CD4-positive, alpha-beta memory T cell (primary cell): ENCODE data around the gene MTCP1. TPM values are rescaled to one million over a fixed set of nuclear protein-coding genes. Genes with fewer than 3 reads are reported as not detected.

Experiments
- CTCF ChIA-PET: fragments of 350-600 bp; sonication (Branson Sonifier 250); formaldehyde crosslinking; loops from one replicate; lab custom pipeline; 2021; ENCODE audit warnings: inconsistent platforms; ENCODE audit not compliant: partially characterized antibody; lab: Charles Lee
- POLR2A ChIA-PET: fragments of 350-600 bp; sonication (Branson Sonifier 250); formaldehyde crosslinking; loops from one replicate; lab custom pipeline; 2021; ENCODE audit not compliant: partially characterized antibody; lab: Charles Lee
- DNase-seq, 5 donors: peaks; one replicate each; pipeline versions ENCODE4 v3.0.0 to v3.0.0-alpha.2; 2020 to 2022; ENCODE audit warnings: mixed read lengths in 1 of 5
- H3K27ac ChIP-seq: one replicate; pipeline ENCODE4 v1.7.0; 2013; ENCODE audit warnings: low read depth, low read length
- H3K27me3 ChIP-seq: 2 replicates; pipeline ENCODE4 v1.7.0; 2013; ENCODE audit warnings: mild to moderate bottlenecking, low read length, moderate library complexity; ENCODE audit not compliant: insufficient read depth
- H3K36me3 ChIP-seq: 2 replicates; pipeline ENCODE4 v1.7.0; 2013; ENCODE audit warnings: mild to moderate bottlenecking, low read length, moderate library complexity; ENCODE audit not compliant: insufficient read depth
- H3K4me1 ChIP-seq: 2 replicates; pipeline ENCODE4 v1.7.0; 2013; ENCODE audit warnings: mild to moderate bottlenecking, low read length, moderate library complexity; ENCODE audit not compliant: insufficient read depth
- H3K4me3 ChIP-seq, 2 donors: one replicate each; pipeline ENCODE4 v1.7.0; 2013; ENCODE audit warnings: low read length in 2 of 2, mild to moderate bottlenecking in 1 of 2
- H3K9me3 ChIP-seq, 2 donors: one replicate each; pipeline ENCODE4 v1.7.0; 2013; ENCODE audit warnings: low read length in 2 of 2, control low read depth in 1 of 2; ENCODE audit not compliant: control insufficient read depth in 1 of 2
- H3K27ac Mint-ChIP-seq, 7 donors: one replicate each; pipeline ENCODE4 v1.8.0; 2020 to 2021; ENCODE audit warnings: mixed read lengths in 7 of 7, mild to moderate bottlenecking in 6 of 7, inconsistent platforms in 3 of 7, moderate library complexity in 3 of 7
- H3K27me3 Mint-ChIP-seq, 2 donors: one replicate each; pipeline ENCODE4 v1.8.0; 2020 to 2021; ENCODE audit warnings: mixed read lengths in 2 of 2
- H3K36me3 Mint-ChIP-seq, 2 donors: one replicate each; pipeline ENCODE4 v1.8.0; 2020 to 2021; ENCODE audit warnings: mixed read lengths in 2 of 2, inconsistent platforms in 1 of 2, mild to moderate bottlenecking in 1 of 2
- H3K4me1 Mint-ChIP-seq, 4 donors: one replicate each; pipeline ENCODE4 v1.8.0; 2020 to 2021; ENCODE audit warnings: mixed read lengths in 4 of 4, mild to moderate bottlenecking in 1 of 4
- H3K4me3 Mint-ChIP-seq, 8 donors: one replicate each; pipeline ENCODE4 v1.8.0; 2020 to 2021; ENCODE audit warnings: mixed read lengths in 8 of 8, mild to moderate bottlenecking in 7 of 8, moderate library complexity in 6 of 8, inconsistent platforms in 3 of 8
- H3K9me3 Mint-ChIP-seq, 8 donors: one replicate each; pipeline ENCODE4 v1.8.0; 2020 to 2021; ENCODE audit warnings: mixed read lengths in 8 of 8, mild to moderate bottlenecking in 5 of 8, inconsistent platforms in 3 of 8, moderate library complexity in 1 of 8
- intact Hi-C: fragments of 100-400 bp; cut with micrococcal nuclease; formaldehyde crosslinking; loops from one replicate; pipeline ENCODE4 v1.15.1; 2023
- polyA plus RNA-seq, 2 donors: library from polyadenylated mRNA; unstranded; fragments of 300-500 nt; fragmentation: Illumina TruSeq; gene quantifications; one replicate each; pipeline ENCODE4 v1.2.3, GENCODE V29; 2021
- total RNA-seq, 2 experiments: library from RNA; stranded (reverse); gene quantifications; one replicate each; pipeline ENCODE4 v1.2.3, GENCODE V29; 2021

MTCP1 gene
- total and polyA plus RNA-seq, 4 experiments from 2014 or later, result 21.8 to 44.1 (median 25.1) TPM

DNA sequence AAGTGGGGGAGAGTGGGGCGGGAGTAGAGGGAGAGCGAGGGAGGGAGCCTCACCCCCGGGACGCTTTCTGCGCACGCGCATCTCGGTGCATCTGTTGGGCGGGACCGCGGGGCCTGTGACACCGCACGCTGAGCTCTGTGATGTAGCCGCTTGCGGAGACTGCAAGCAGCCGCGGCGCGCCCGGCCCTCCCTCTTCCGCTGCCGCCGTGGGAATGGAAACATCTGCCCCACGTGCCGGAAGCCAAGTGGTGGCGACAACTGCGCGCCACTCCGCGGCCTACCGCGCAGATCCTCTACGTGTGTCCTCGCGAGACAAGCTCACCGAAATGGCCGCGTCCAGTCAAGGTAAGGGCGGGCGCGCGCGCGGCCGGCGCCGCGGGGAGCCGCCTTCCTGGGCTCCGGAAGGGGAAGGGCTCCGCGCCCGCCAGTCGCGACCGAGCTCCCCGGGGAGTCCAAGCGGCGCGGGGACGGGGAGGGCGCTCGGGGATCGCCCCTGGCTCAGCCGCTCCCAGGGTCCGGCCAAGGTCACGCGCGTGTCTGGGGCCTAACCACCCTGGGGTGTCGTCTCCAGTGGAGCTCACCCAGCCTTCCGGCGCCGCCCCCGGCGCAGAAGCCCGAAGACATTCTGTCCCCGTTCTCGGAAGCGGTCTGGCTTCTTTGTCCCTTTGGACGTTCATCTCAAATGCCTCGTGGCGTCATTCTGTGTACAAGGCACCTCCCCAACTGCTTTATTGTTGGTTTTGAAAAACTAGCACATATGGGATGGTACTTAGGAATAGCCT lies 44.0 kb downstream of the MTCP1 start, which contains the start of gene FUNDC2:
Gene FUNDC2, plus strand, starts transcription at position 118 of the 782 bp plus-strand sequence. Its CDS starts 95 bp downstream, at position 213.
- peaks cover 0 to 6% of the 10 kb centered on the region in 2 donors for H3K36me3 Mint-ChIP-seq
- H3K9me3 ChIP-seq, result no peaks in the 10 kb centered on the region
- H3K9me3 Mint-ChIP-seq, result peaks cover 0 to 7% (median 0%) of the 10 kb centered on the region in 8 donors
- peaks cover 8 to 36% (median 20%) of the 10 kb centered on the region in 4 donors for H3K4me1 Mint-ChIP-seq
- intact Hi-C loops, result loop anchor here (1.0 to 2.0 kb wide), 5 partner anchors 30 to 740 kb away; partner anchors contain the start of genes BRCC3, CMC4 and MTCP1
- peaks cover 15% of the 10 kb centered on the region for H3K4me1 ChIP-seq
- CTCF ChIA-PET, result interaction anchor here (0.8 to 1.1 kb wide), 2 partner anchors 30 to 109 kb away, joined by 3 to 5 read pairs; no protein-coding TSS in a partner anchor
- H3K27ac Mint-ChIP-seq, result peak within 1 kb of the TSS; percentile 95 to 97 (median 96)
- H3K36me3 ChIP-seq, result no peaks in the 10 kb centered on the region
- peak within 1 kb of the TSS; percentile 94 for H3K27ac ChIP-seq
- H3K27me3 Mint-ChIP-seq, result no peaks in the 10 kb centered on the region
- H3K27me3 ChIP-seq, result no peaks in the 10 kb centered on the region
- peak within 1 kb of the TSS; percentile 73 to 82 for H3K4me3 ChIP-seq
- DNase-seq, result peak; percentile 90 to 96 (median 95)
- POLR2A ChIA-PET, result interaction anchor here (0.6 to 1.4 kb wide), 14 partner anchors 9 to 1994 kb away, joined by 3 to 10 read pairs (median 4); partner anchors contain the start of genes BRCC3, CMC4, MTCP1 and VBP1
- H3K4me3 Mint-ChIP-seq, result peak within 1 kb of the TSS; percentile 86 to 93 (median 90)

DNA sequence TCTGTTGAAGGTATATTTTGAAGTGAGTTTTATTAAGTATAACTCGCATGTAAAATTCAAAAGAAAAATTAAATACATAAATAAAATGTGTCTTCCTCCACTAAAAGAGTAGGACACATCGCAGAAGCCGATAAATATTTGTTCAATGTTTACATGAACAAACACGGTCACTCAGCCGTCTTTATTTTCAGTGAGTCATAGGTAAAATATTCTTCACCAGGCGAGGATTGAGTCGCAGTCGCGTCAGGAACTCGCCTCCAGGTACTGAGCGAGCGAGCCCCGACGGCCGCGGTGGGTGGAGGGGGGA lies 44.6 kb downstream of the MTCP1 start:
- DNase-seq, result no peak
- ChIA-PET CTCF (interaction anchor here (0.8 to 1.1 kb wide), 2 partner anchors 30 to 108 kb away, joined by 3 to 5 read pairs; no protein-coding TSS in a partner anchor), POLR2A (interaction anchor here (0.6 to 1.4 kb wide), 12 partner anchors 16 to 1994 kb away, joined by 3 to 10 read pairs (median 4); partner anchors contain the start of genes BRCC3, CMC4, MTCP1 and VBP1)
- peaks cover 0 to 7% (median 0%) of the 10 kb centered on the region in 8 donors for H3K9me3 Mint-ChIP-seq
- intact Hi-C loops, result loop anchor here (1.0 to 2.0 kb wide), 5 partner anchors 30 to 740 kb away; partner anchors contain the start of genes BRCC3, CMC4 and MTCP1
- H3K27ac Mint-ChIP-seq, result peak overlapping the region; percentile 90 to 97 (median 95)
- Histone ChIP-seq H3K9me3 (no peaks in the 10 kb centered on the region), H3K27ac (peak overlapping the region; percentile 94), H3K4me3 (peak overlapping the region in 1 of 2 donors; percentile 41), H3K4me1 (peaks cover 15% of the 10 kb centered on the region), H3K36me3 (no peaks in the 10 kb centered on the region), H3K27me3 (no peaks in the 10 kb centered on the region)
- H3K4me3 Mint-ChIP-seq, result peak overlapping the region; percentile 73 to 86 (median 81)
- H3K27me3 Mint-ChIP-seq, result no peaks in the 10 kb centered on the region
- peaks cover 5 to 32% (median 17%) of the 10 kb centered on the region in 4 donors for H3K4me1 Mint-ChIP-seq
- H3K36me3 Mint-ChIP-seq, result peaks cover 0 to 6% of the 10 kb centered on the region in 2 donors

DNA sequence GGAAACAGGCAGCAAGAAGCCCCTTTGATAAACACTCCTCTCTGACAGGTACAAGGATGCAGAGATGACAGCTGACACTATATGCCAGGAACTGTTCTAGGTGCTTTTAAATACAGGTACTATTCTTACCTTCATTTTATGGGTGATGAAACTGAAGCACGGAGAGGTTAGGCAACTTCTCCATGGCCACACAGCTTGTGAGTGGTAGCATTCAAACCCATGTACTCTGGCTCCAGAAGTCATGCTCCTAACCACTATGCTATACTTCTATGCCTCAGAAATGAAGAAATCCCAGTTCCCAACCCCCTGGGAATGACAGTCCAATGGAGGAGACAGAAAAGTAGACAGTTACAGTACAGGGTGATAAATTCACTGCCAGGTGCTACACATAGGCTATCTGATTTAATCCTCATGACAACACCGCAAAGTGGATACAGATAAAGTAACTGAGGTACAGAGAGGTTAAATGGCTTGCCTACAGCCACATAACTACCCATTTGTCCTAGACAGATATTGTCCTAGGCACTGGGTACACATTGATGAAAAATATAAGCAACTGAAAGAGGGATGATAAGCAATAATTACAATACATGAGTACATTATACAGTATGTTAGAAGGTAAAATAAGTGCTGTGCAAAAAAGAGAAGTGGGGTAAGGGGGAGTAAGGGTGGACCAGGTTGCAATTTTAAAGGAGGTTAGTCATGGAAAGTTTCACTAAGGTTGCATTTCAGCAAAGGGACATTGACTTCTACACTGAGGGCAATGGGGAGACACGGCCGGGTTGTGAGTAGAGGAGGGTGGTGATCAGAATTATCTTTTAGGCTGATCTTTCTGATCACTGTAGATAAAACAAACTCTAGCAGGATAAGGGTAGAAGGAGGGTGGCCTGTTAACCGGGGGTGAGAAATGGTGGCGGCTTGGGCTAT lies 46.8 kb downstream of the MTCP1 start:
- intact Hi-C loops, result no loop called here
- no peak overlapping the region for H3K4me3 ChIP-seq
- CTCF ChIA-PET, result interaction anchor here (1.1 to 1.4 kb wide), 2 partner anchors 24 to 33 kb away, joined by 3 to 5 read pairs; no protein-coding TSS in a partner anchor

DNA sequence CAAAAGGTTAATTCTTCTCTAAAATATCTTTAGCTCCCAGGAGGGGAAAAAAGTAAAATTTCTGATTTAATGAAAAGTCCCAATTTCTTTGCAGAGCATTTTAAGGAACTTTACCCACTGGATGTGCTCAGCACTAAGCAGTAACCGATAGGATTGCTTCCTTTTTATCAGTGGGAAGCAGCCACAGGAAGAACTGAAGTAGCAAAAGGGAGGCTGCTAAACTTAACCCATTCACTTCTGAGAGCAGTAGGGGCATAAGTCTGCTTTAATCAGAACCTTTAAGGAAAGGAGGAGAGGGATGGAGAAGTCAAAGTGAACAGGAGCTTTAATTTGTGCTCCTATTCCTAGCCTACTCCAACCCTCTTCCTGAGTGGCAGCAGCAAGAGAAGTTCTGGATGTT lies 48.4 kb downstream of the MTCP1 start, which contains the start of gene F8:
Gene F8, minus strand, starts transcription at position 139 of the 400 bp plus-strand sequence. CDS start 171 bp downstream, outside the sequence.
- peaks cover 0 to 10% (median 0%) of the 10 kb centered on the region in 4 donors for H3K4me1 Mint-ChIP-seq
- intact Hi-C loops, result no loop called here
- no peak within 1 kb of the TSS for H3K4me3 Mint-ChIP-seq
- no peak for DNase-seq
- Histone ChIP-seq H3K27me3 (no peaks in the 10 kb centered on the region), H3K9me3 (no peaks in the 10 kb centered on the region), H3K4me3 (no peak within 1 kb of the TSS), H3K4me1 (no peaks in the 10 kb centered on the region), H3K36me3 (no peaks in the 10 kb centered on the region), H3K27ac (no peak within 1 kb of the TSS)
- H3K27me3 Mint-ChIP-seq, result no peaks in the 10 kb centered on the region
- H3K9me3 Mint-ChIP-seq, result peaks cover 0 to 4% (median 0%) of the 10 kb centered on the region in 8 donors
- H3K27ac Mint-ChIP-seq, result peak within 1 kb of the TSS in 1 of 7 donors; percentile 6
- CTCF ChIA-PET, result interaction anchor here (1.1 to 1.4 kb wide), 2 partner anchors 26 to 34 kb away, joined by 3 to 5 read pairs; no protein-coding TSS in a partner anchor
- H3K36me3 Mint-ChIP-seq, result peaks cover 0 to 4% of the 10 kb centered on the region in 2 donors
- POLR2A ChIA-PET, result no interaction called here

More for the DNA sequence above, 46.8 kb downstream of the MTCP1 start:
- H3K27me3 Mint-ChIP-seq, result no peaks in the 10 kb centered on the region
- Histone ChIP-seq H3K27me3 (no peaks in the 10 kb centered on the region), H3K4me1 (peaks cover 15% of the 10 kb centered on the region), H3K27ac (no peak overlapping the region), H3K9me3 (no peaks in the 10 kb centered on the region), H3K36me3 (no peaks in the 10 kb centered on the region)
- H3K4me1 Mint-ChIP-seq, result peaks cover 2 to 26% (median 12%) of the 10 kb centered on the region in 4 donors
- peaks cover 0 to 7% (median 0%) of the 10 kb centered on the region in 8 donors for H3K9me3 Mint-ChIP-seq
- peak overlapping the region in 2 of 7 donors; percentile 13 to 59 for H3K27ac Mint-ChIP-seq
- H3K4me3 Mint-ChIP-seq, result no peak overlapping the region
- no peak for DNase-seq
- POLR2A ChIA-PET, result no interaction called here
- H3K36me3 Mint-ChIP-seq, result peaks cover 0 to 6% of the 10 kb centered on the region in 2 donors

DNA sequence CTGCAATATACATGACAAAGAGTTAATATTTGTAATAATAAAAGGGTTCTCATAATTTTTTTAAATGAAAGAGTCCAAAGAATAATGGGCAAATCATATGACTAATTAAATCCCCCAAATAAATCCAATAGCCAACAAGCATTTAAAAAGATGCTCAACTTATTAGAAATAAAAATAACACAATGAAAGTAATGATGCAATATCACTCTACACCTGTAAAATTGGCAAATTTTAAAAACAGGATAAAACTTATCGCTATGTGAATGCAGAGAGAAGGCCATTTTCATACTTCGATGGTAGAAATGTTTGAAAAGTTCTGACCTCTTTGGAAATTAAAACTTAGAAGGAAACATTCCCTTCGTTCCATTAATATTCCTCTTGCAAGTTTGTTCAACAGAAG lies 50.3 kb downstream of the MTCP1 start:
- Mint-ChIP-seq H3K27me3 (no peaks in the 10 kb centered on the region), H3K27ac (no peak overlapping the region), H3K36me3 (no peaks in the 10 kb centered on the region), H3K9me3 (no peaks in the 10 kb centered on the region), H3K4me1 (no peaks in the 10 kb centered on the region), H3K4me3 (no peak overlapping the region)
- no peaks in the 10 kb centered on the region for H3K27me3 ChIP-seq
- H3K9me3 ChIP-seq, result no peaks in the 10 kb centered on the region
- POLR2A ChIA-PET, result no interaction called here
- no peaks in the 10 kb centered on the region for H3K36me3 ChIP-seq
- CTCF ChIA-PET, result no interaction called here
- no peak for DNase-seq
- no peak overlapping the region for H3K27ac ChIP-seq
- no peaks in the 10 kb centered on the region for H3K4me1 ChIP-seq
- intact Hi-C loops, result no loop called here
- H3K4me3 ChIP-seq, result no peak overlapping the region
